Esophagus squamous epithelium (tissue), 5 donors: ENCODE results near the gene SPOCK1. TPM values are rescaled to one million over a fixed set of nuclear protein-coding genes. Genes with fewer than 3 reads are reported as not detected.

Experiments
- DNase-seq: peaks from one replicate; lab custom pipeline; 2025; lab: John Stamatoyannopoulos, UW
- H3K27ac ChIP-seq, 4 donors: fragments of 200-600 bp; sonication (generic); one replicate each; pipeline ENCODE4 v1.5.1; 2016 to 2019; ENCODE audit warnings: mild to moderate bottlenecking in 1 of 4
- H3K27me3 ChIP-seq, 4 donors: fragments of 200-600 bp; sonication (generic); 1 replicate in 3 of 4; 2 replicates in 1 of 4; pipeline versions ENCODE4 v1.5.1 to v1.6.0; 2017 to 2021; ENCODE audit warnings: antibody characterized with exemption in 1 of 4
- H3K36me3 ChIP-seq, 3 donors: fragments of 200-600 bp; sonication (generic); one replicate each; pipeline ENCODE4 v1.5.1; 2016 to 2019
- H3K4me1 ChIP-seq, 3 donors: fragments of 200-600 bp; sonication (generic); one replicate each; pipeline ENCODE4 v1.5.1; 2017 to 2019
- H3K4me3 ChIP-seq, 4 donors: fragments of 200-600 bp; sonication (generic); 1 replicate in 3 of 4; 2 replicates in 1 of 4; pipeline ENCODE4 v1.5.1; 2016 to 2019; ENCODE audit warnings: mild to moderate bottlenecking in 2 of 4, moderate library complexity in 1 of 4
- H3K9me3 ChIP-seq, 3 donors: fragments of 200-600 bp; sonication (generic); one replicate each; pipeline ENCODE4 v1.5.1; 2016 to 2019
- CTCF ChIP-seq, 6 experiments: fragments of 450-650 bp in 4 of 6; fragments of 200-600 bp in 2 of 6; sonication (generic) in 2 of 6; IDR thresholded peaks; one replicate each; pipeline ENCODE4 v1.5.1; 2016 to 2019; ENCODE audit warnings: antibody characterized with exemption in 6 of 6, mild to moderate bottlenecking in 4 of 6, moderate library complexity in 4 of 6
- POLR2A ChIP-seq, 4 donors: fragments of 450-650 bp; IDR thresholded peaks; one replicate each; pipeline ENCODE4 v1.6.1; 2017; ENCODE audit warnings: antibody characterized with exemption in 4 of 4, mild to moderate bottlenecking in 4 of 4, moderate library complexity in 3 of 4
- WGBS, 2 donors: methylation state at CpG; one replicate each; pipeline ENCODE4 v1.1.5; 2018; 5-methylcytosine and 5-hydroxymethylcytosine counted together
- intact Hi-C: fragments of 100-400 bp; cut with DNase I; formaldehyde crosslinking; loops from one replicate; pipeline ENCODE4 v1.15.0; 2022
- total RNA-seq, 4 donors: library from RNA; depleted of rRNA; stranded (reverse); fragments of >200 nt; gene quantifications; one replicate each; pipeline ENCODE4 v1.1.0, GENCODE V29; 2016
- donor health status: DM: yes; HTN: yes; CAD: no.

Gene SPOCK1
- total RNA-seq, 4 donors from 2014 or later, result 0.99 to 21.9 (median 8.1) TPM

- H3K27me3 ChIP-seq, result peaks cover 0 to 32% (median 0%) of the 10 kb centered on the region in 4 donors
- H3K9me3 ChIP-seq, result no peaks in the 10 kb centered on the region
- intact Hi-C loops, result no loop called here
- H3K4me1 ChIP-seq, result peaks cover 0 to 5% (median 0%) of the 10 kb centered on the region in 3 donors
- no peak for DNase-seq
- no peak overlapping the region for H3K4me3 ChIP-seq
- H3K27ac ChIP-seq, result no peak overlapping the region
- 67 to 83% methylated on average over 2 of the region's 2 CpGs for WGBS, 2 donors
- TF ChIP-seq POLR2A (IDR thresholded peaks at IDR 0.05) (no peak), CTCF (IDR thresholded peaks at IDR 0.05) (no peak)
- H3K36me3 ChIP-seq, result no peaks in the 10 kb centered on the region
Observed at GRCh38 chr5:137129886-137130680, 369.0 kb downstream of the SPOCK1 start.

- H3K27me3 ChIP-seq, result peaks cover 0 to 17% (median 0%) of the 10 kb centered on the region in 4 donors
Observed at GRCh38 chr5:137128012-137128411, 371.1 kb downstream of the SPOCK1 start.

GRCh38 chr5:137126829-137127228, 372.3 kb downstream of the SPOCK1 start:
- no peak for DNase-seq
- intact Hi-C loops, result no loop called here
- TF ChIP-seq CTCF (IDR thresholded peaks at IDR 0.05) (no peak), POLR2A (IDR thresholded peaks at IDR 0.05) (no peak)
- H3K4me3 ChIP-seq, result no peak overlapping the region
- 25 to 54% methylated on average over 1 of the region's 1 CpG for WGBS, 2 donors
- H3K4me1 ChIP-seq, result peaks cover 0 to 12% (median 0%) of the 10 kb centered on the region in 3 donors
- H3K27ac ChIP-seq, result no peak overlapping the region
- no peaks in the 10 kb centered on the region for H3K9me3 ChIP-seq
- H3K27me3 ChIP-seq, result peaks cover 0 to 17% (median 0%) of the 10 kb centered on the region in 4 donors
- H3K36me3 ChIP-seq, result no peaks in the 10 kb centered on the region

More at GRCh38 chr5:137128012-137128411, 371.1 kb downstream of the SPOCK1 start:
- peaks cover 0 to 5% (median 0%) of the 10 kb centered on the region in 3 donors for H3K4me1 ChIP-seq
- no peaks in the 10 kb centered on the region for H3K36me3 ChIP-seq
- no peak for DNase-seq
- no peaks in the 10 kb centered on the region for H3K9me3 ChIP-seq
- intact Hi-C loops, result no loop called here
- WGBS, 2 donors, result 64 to 78% methylated on average over 4 of the region's 4 CpGs
- no peak overlapping the region for H3K27ac ChIP-seq
- no peak overlapping the region for H3K4me3 ChIP-seq
- TF ChIP-seq POLR2A (IDR thresholded peaks at IDR 0.05), result no peak
- TF ChIP-seq CTCF (IDR thresholded peaks at IDR 0.05), result no peak

GRCh38 chr5:137122558-137122957, 376.6 kb downstream of the SPOCK1 start:
- H3K4me3 ChIP-seq, result no peak overlapping the region
- peaks cover 0 to 12% (median 0%) of the 10 kb centered on the region in 3 donors for H3K4me1 ChIP-seq
- H3K9me3 ChIP-seq, result no peaks in the 10 kb centered on the region
- intact Hi-C loops, result no loop called here
- no peaks in the 10 kb centered on the region for H3K36me3 ChIP-seq
- WGBS, 2 donors, result 36 to 52% methylated on average over 2 of the region's 2 CpGs
- H3K27ac ChIP-seq, result no peak overlapping the region
- no peak for TF ChIP-seq POLR2A (IDR thresholded peaks at IDR 0.05)
- TF ChIP-seq CTCF (IDR thresholded peaks at IDR 0.05), result no peak
- H3K27me3 ChIP-seq, result no peaks in the 10 kb centered on the region
- DNase-seq, result no peak

GRCh38 chr5:137122075-137122474, 377.1 kb downstream of the SPOCK1 start:
- 19 to 35% methylated on average over 3 of the region's 3 CpGs for WGBS, 2 donors
- no peak for DNase-seq
- intact Hi-C loops, result no loop called here
- Histone ChIP-seq H3K27ac (no peak overlapping the region), H3K9me3 (no peaks in the 10 kb centered on the region), H3K27me3 (no peaks in the 10 kb centered on the region), H3K4me3 (no peak overlapping the region), H3K4me1 (peaks cover 0 to 12% (median 0%) of the 10 kb centered on the region in 3 donors), H3K36me3 (no peaks in the 10 kb centered on the region)
- TF ChIP-seq POLR2A (IDR thresholded peaks at IDR 0.05) (no peak), CTCF (IDR thresholded peaks at IDR 0.05) (no peak)
